Measurements from ENCODE around the gene PTGER4.

- TF ChIP-seq CTCF (IDR thresholded peaks at IDR 0.05) (no peak), POLR2A (IDR thresholded peaks at IDR 0.05) (no peak), POLR2AphosphoS5 (IDR thresholded peaks at IDR 0.05) (no peak)
These were observed 25.2 kb upstream of the PTGER4 start for GRCh38 chr5:40654377-40654991.

Measured in gastroesophageal sphincter (tissue), 3 donors.